Measurements from ENCODE around the gene FLNA. TPM values are rescaled to one million over a fixed set of nuclear protein-coding genes. Genes with fewer than 3 reads are reported as not detected.
"Not testable (repeated sequence)": the region's sequence is repeated elsewhere in the genome, so short reads cannot be mapped to it uniquely, and the experiment has no call there.

Gene FLNA
- polyA plus RNA-seq, 10 donors: 198 to 402 (median 274) TPM

DNA sequence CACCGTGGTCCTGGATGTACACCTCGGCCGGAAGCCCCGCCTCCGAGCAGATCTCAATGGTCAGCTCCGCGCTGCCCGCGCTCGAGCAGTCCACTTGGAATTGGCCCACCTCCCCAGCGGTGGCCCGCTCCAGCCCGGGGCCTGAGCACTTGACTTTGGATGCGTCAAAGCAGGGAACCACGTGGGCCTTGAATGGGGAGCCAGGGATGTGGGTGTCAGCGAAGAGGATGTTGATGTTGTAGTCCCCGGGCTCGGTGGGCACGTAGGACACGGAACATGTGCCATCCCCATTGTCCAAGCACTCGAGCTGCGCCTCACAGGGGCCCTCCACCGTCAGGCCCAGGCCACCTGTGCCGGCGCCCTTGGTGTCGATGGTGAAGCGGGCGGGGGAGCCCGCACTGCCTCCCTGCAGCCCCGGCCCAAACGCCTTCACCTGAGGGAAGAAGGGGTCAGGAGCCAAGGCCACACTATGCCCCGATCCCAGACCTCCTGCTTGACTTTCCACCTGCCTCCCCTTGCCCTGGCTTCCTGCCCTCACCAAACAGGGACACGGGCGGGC, 14.2 kb downstream of the FLNA start:
- DNase-seq: no peak

DNA sequence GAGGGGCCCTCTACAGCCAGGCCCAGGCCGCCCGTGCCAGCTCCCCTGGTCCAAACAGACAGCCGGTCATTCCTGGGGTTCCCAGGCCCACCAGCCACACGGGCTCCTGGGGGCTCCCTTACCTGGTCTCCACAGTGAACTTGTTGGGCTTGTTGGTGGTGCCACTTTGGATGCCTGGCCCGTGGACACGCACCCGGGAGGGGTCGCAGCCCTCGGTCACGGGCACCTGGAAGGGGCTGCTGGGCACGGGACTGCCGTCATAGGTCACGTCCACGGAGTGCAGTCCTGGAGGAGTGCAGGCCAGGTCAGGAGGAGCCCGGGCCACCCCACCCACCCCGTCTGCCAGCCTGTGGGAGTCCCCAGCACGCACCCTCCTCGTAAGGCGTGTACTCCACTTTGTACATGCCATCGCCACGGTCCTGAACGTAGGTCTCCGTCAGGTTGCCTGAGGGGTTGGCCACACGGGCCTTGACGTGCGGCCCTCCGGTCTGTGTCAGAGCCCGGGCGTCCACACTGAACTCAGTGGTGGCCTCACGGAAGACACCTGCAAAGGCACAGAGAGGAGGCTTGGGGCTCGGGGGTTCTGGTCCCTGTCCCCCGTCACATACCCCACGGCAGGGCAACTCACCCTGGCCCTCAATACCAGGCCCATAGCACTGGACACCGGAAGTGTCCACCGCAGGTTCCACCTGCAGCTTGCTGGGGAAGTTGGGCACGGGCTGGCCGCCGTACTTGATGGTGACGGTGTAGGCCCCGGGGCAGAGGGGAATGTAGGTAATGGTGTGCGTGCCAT, 14.9 kb downstream of the FLNA start:
- no peak for DNase-seq

DNA sequence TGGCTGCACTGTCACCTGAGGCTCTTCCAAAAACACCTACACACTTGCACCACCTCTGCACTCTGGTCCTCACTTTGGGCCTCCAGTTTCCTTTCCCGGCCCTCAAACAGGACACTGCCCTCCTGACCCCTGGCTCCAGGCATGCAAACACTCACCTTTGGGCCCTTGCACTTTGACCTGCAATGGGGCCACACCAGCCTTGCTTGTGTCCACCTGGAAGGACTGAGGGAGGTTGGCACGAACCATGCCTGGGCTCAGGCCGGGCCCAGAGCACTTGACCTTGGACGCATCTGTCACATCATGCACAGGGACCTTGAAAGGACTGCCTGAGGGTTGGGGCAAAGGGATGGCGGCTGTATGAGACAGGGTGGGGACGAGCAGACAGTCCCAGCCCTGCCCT, 15.6 kb downstream of the FLNA start:
- DNase-seq: no peak

DNA sequence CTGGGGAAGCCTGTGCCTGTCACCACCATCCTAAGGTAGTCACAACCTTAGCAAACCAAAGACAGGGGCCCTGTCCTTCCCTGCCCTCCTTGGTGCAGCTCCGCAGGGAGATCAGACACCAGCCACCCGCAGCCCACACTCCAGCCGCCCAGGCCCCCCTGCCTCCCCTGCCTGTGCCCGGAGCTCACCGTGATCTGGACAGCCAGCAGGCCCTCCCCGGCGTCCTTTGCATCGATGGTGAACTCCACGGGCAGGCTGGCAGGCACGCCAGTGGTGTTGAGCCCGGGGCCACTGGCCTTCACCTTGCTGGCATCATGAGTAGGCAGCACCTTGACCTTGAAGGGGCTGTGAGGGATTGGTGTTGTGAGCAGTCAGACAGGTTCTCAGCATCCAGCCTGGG, 16.4 kb downstream of the FLNA start:
- DNase-seq: no peak

DNA sequence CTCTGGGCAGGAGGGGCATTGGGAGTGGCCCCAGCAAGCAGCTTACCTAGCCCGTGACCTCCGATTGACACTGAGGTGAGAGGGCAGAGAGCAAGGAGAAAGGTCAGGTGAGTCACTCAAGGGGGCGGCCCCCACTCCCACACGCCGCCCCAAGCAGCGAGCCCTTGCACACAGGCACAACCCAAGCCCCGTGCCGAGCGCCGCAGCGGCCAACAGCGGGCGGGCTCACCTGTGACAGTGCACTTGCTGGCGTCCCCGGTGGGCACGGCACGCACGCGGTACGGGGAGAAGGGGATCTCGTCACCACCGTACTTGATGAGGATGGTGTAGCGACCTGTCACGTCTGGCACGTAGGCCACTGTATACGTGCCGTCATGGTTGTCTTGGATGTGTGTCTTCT, 17.2 kb downstream of the FLNA start:
- DNase-seq: no peak

DNA sequence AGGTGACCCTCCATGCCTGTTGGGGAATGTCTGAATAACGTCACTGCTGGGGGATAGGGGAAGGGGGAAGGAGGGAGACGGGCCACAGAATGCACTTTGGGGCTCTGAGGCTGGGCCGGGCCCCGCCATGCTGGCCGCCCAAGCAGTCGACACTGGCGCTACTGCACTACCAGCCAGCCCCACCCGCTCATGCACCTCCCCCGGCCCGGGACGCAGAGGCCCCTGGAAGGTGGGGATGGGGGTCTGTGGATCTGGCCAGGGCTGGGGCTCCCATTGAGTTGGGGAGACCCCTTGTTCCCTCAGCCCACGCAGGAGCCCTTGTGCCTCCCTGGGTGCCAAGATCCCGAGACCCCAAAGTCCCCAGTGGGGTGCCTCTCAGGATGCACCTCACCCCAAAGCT, 17.8 kb downstream of the FLNA start:
- DNase-seq: no peak

DNA sequence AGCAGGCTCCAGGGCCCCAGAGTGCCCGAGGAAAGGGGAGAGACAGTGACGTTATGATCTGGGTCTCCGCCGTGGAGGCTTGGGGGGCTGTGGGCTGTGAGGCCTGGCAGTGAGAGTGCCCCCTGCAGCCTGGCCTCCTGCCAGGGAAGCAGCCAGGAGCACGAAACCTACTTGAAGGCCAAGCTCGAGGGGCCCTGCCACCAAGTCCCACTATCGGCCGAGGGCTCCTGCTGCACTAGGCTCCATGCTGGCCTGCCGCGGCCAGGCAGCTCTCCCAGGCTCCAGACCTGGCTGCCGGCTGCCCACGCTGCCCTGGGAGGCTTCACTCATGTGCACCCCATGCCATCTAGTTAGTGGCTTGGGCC, 18.7 kb downstream of the FLNA start:
- DNase-seq: no peak

DNA sequence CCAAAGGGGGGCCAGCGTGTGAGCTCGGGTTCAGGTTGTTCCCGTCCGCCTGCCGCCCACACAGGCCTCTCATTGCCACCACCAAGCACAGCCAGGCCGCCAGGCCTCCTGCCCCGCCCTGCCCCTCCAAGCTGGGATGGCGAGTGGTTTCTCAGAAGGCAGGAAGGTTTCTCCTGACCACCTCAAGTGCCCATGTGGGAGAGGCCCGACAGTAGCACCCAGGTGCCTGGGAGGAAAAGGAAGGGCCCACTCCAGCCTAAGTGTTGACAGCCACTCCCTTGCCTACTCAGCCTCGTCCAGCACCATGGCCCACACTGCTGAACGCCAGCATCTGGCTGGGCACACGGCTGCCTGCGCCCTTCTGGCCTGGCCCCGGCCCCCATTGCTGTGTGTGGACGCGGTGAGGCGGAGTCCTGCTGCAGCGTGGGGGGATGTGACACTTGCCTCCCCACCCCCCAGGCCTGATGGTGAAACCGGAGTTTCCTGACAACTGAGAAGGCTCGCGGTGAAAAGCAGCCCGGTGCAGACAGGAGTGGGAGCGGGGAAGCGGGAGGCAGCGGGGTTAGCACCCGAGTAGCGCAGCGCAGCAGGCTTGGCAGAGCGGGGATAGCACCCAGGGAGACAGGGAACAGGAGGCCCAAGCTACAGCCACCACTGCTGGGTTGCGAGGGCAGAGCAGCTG, 19.2 kb downstream of the FLNA start:
- no peak for DNase-seq

DNA sequence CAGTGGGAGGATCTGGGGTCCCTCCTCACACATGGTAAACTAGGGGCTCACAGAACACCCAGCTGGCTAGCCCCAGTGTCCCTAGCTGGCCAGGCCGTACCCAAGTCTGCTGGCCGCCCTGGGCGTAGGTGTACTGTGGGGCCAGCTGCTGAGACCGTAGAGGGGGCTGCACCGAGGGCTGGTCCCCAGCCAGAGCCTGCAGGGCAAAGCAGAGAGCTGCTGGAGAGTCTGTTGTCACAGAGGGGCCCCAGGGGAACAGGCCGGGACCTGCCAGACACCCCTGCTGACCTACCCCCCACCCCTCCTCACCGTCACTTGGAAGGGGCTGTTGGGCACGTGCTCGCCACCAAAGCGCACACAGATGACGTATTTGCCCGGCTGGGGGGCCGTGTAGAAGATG, 19.9 kb downstream of the FLNA start:
- no peak for DNase-seq

DNA sequence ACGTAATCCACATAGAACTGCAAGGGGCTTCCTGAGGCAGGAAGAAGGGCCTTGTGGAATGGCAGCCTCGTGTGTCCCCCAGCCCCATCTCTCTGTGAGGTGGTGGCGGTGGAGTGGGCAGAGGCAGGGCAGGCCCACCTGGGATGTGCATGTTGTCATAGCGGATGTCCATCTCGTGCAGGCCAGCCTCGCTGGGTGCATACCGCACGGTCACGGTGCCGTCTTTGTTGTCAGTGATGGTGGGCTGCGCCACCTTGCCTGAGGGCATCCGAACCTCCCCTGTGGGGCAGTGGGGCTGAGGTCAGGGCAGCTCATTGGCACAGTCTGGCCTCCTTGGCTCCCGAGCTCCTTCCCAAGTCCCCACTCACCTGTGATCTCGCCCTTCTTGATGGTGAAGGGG, 20.4 kb downstream of the FLNA start:
- no peak for DNase-seq

DNA sequence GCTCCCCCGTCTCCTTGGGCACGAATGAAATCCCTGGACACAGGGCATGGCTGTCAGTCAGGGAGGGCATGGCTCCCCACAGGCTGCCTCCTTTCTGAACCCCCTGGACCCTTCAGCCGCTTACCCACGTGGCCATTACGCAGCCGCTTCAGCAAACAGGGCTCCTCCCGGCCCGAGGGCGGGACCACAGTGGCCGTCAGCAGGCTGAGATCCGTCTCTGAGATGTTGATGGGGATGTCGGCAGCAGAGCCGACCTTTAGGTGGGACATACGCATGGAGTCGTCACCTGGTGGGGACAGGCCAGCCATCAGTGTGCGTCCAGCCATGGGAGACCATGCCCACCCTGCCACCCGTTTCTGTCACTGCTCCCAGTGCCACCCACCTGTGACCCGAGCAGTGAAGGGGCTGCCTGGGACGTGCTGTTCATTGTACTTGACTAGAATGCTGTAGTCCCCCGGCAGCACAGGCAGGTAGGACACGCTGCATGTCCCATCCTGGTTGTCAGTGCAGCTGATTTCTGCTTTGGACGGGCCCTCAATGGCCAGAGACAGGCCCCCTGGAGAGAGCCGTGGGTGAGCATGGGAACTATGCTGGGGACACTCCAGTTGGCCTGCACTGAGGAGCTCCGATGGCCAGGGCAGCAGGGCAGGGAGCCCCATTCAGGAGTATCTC, 21.1 kb downstream of the FLNA start:
- no peak for DNase-seq

DNA sequence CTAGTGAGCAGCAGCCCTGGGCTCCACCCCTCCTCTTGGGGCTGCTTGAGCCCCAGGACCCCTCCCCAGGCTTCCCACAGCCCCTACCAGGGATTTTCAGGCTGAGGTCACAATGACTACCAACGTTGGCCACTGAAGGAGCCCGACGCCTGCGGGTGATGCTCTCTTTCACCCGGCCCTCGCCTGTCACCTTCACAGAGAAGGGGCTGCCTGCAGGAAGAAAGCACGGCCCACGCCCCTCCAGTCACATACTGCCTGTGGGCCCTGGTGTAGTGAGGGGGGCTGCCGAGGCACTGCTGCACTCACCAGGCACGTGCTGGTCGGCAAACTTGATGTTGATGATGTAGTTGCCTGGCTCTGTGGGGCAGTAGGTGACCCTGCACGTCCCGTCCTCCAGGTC, 22.0 kb downstream of the FLNA start:
- no peak for DNase-seq

DNA sequence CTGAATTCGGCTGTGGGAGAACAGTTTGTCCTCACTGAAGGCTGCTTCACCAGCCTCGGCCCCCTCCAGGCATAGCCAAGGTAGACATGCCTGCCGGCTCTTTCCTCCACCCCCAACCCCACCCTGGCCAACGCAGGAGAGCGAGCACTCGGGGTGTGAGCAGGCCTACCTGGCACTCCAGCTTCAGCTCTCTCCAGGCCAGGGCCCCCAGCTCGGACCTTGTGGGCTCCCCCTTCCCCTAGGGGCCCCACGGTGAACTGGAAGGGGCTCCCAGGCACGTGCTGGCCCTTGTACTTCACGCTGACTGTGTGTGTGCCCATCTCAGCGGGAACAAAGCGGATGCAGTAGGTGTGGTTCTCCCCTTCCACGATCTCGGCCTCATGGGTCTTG, 22.4 kb downstream of the FLNA start:
- DNase-seq: no peak

DNA sequence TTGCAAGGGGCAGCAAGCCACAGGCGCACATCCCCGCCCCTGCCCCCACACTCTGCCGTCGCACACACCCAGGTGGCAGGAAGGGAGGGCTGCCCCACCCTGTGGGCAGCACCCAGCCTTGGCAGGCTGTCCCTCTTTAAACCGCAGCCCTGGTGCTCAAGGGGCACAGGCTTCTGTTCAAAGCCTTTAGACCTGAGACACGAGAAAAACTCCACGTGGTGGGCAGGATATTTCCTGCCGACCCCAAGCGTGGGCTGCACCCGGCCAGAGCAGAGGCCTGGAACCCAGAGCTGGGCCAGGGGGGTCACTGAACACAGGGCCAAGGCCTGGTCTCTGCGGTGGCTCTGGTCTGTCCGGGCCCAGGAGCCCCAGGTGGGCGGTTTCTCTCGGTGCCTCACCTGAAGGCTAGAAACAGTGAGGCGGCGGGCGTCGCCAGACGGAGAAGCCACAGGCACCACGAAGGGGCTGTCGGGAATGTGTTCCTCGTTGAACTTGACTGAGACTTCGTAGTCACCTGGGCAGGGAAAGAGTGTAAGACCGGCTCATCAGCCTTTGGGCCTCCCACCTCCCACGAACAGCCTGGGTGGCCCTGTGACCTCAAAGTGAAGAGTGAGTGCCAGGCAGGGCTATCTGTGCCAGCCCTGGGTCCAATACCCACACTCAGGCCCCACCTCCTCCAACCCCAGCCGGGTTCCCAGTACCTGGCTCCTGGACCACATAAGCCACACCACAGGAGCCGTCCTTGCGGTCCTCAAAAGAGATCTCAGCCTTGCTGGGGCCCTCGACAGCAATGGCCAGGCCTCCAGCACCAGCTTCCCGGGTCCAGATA, 23.0 kb downstream of the FLNA start:
- no peak for DNase-seq

DNA sequence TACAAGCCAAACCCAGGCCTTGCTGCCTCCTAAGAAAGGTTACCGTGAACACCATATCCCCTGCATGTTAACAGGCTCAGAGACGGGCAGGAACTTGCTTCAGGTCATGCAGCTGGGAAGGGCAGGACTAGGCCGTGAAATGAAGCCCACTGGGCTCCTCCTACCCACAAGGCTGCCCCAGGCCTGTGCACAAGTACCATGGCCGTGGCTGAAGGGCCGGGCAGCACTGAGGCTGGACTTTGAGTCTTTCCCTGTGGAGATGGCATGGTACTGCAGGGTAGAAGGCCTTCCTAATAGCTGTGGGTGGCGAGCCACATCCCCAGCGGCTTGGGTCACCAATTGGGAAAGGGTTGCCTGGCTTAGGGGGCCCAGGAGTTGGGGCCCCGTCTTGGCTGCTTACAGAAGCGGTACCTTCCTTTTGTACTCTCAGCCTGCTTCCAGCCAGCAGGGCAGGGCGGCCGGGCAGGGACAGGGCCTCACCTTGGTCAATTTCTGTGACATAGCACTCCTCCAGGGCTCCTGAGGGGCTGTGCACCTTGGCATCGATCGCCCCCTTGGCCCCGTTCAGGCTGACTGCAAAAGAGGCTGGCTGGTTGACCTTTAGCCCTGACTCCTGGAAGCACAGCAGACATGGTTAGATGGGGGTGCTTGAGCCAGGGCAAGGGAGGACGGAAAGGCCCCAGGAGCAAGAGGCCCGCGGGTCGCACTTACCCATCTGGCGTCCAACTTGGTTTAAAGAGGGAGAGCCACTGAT, 23.8 kb downstream of the FLNA start:
- no peak for DNase-seq

DNA sequence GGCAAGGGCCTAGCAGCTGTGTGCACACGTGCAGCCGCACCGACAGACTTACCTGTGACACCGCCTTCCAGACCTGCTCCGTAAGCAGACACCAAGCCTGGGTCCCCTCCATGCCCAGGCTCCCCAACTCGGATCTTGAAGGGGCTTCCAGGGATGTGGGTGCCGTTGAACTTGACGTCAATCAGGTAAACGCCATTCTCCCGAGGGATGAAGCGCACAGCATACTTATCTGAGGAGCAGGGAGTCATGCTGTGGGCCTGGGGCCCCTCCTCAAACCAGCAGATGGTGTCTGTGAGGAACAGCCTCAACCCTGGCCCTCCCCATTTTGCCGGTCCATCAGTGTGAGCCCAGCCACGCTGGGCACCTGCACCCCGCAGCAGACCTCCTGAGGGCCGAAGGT, 24.5 kb downstream of the FLNA start:
- no peak for DNase-seq

DNA sequence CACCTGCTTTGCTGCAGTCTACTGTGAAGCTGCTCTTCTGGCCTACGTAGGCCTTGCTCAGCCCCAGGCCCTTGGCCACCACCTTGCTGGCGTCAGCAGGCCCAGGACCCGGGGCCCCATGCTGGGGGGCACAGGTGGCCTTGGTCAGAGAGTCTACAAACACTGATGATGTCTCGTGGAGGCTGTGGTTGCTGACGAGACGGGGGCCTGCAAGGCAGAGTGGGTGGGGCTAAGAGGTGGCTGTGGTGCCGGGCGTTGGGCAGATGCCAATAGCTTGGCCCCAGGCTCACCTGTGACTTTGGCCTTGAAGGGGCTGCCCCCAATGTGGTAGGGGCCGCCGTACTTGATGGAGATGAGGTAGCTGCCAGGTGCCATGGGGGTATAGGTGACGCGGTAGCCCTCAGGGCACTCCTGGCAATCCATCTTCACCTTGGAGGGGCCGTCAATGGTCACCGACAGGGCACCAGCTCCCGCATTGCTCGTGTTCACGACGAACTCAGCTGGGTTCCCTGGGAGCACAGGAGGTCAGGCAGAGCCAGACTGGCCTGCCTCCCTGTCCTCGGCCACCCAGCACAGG, 25.0 kb downstream of the FLNA start:
- no peak for DNase-seq

DNA sequence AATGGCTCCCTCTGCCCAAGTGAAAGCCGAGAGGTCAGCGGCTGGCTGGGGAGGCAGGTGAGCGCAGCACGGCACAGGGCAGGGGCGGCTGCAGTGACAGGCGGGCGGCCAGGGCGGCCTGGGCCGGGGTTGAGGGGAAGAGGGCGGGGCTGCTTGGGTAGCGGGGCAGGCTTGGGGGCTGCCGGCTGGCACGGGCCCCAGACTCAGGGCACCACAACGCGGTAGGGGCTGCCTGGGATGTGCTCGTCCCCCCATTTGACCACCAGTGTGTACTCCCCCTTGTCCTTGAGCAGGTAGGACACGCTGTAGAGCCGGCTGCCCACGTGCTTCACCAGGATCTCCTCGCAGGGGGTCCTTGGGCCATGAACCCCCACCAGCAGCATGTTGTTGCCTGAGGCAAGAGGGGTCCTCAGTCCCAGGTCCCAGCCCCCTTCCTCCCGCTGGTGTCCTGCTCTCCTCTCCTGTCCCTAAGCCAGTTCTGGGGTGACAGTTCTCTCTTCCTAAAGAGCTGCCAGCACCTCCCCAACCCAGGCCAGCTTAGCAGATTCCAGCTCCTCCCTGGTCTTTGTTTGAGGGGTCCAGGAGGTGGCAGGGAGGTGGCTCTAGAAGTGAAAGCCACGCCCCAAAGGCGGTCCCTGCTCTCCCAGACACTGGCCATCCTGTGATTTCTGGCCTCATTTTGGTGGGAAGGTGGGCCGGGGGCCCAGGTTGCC, 25.6 kb downstream of the FLNA start:
- DNase-seq: no peak

DNA sequence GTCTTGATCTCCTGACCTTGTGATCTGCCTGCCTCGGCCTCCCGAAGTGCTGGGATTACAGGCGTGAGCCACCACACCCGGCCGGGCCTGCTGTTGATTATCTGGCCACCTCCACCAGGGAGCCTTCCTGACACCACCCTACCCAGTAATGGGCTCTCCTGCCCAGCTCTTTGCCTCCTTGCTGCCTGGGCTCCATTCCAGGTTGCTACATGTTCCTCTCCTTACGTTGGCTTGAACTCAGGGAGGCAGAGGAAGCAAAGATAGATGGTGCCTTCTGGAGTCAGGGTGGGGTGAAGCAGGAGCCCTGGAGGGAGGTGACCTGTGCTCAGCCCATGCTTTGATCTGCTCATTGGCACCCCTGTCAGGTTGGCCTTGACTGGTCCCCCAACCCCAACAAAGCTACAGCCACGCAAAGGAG, 26.3 kb downstream of the FLNA start:
- DNase-seq: no peak

DNA sequence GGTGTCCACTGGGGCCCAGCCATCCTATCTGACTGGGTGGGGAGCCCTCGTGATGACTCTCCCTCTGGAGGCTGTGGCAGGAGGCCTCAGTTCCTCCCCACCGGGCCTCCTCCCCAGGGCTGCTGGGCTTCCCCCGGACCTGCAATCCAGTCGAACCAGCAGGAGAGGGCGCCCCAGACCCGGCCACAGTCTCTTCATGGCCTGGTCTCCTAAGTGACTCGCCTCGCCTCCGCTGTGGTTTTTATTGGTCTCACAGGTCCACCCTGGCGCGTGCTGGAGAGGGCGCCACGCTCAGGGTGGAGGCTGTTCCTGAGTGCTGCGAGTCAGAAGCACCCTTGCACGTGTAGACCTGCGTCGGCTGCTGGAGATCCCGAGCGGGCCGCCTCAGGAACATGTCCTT, 30.8 kb downstream of the FLNA start:
- DNase-seq: not testable (repeated sequence)
